Activated gamma-delta T cell treated with anti-CD3 and anti-CD28 coated beads, Interleukin-2, amount 50 U/mL, for 16 hours (primary cell): Measurements from ENCODE around the gene NBPF1.
"Not testable (repeated sequence)": the region's sequence is repeated elsewhere in the genome, so short reads cannot be mapped to it uniquely, and the experiment has no call there.

Experiments used
- DNase-seq: peaks from one replicate; pipeline ENCODE4 v3.0.0-alpha.2; 2020; ENCODE audit warnings: low read depth

Gene NBPF1

DNA sequence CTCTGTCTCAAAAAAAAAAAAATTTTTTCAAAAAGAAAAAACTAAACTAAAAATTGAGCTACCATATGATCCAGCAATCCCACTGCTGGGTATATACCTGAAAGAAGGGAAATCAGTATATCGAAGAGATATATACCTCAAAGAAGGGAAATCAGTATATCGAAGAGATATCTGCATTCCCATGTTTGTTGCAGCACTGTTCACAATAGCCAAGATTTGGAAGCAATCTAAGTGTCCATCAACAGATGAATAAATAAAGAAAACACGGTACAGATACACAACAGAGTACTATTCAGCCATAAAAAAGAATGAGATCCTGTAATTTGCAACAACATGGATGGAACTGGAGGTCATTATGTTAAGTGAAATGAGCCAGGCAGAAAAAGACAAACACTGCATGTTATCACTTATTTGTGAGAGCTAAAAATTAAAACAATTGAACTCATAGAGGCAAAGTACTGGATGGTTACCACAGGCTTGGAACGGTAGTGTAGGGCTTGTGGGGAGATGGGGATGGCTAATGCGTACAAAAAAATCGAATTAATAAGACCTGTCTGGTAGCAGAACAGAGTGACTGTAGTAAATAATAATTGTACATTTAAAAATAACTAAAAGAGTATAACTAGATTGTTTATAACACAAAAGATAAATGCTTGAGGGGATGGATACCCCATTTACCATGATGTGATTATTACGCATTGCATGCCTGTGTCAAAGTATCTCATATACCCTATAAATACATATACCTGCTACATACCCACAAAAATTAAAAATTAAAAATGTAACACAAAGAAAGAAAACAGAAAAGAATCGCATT is 28.0 kb upstream of the NBPF1 start:
- not testable (repeated sequence) for DNase-seq

DNA sequence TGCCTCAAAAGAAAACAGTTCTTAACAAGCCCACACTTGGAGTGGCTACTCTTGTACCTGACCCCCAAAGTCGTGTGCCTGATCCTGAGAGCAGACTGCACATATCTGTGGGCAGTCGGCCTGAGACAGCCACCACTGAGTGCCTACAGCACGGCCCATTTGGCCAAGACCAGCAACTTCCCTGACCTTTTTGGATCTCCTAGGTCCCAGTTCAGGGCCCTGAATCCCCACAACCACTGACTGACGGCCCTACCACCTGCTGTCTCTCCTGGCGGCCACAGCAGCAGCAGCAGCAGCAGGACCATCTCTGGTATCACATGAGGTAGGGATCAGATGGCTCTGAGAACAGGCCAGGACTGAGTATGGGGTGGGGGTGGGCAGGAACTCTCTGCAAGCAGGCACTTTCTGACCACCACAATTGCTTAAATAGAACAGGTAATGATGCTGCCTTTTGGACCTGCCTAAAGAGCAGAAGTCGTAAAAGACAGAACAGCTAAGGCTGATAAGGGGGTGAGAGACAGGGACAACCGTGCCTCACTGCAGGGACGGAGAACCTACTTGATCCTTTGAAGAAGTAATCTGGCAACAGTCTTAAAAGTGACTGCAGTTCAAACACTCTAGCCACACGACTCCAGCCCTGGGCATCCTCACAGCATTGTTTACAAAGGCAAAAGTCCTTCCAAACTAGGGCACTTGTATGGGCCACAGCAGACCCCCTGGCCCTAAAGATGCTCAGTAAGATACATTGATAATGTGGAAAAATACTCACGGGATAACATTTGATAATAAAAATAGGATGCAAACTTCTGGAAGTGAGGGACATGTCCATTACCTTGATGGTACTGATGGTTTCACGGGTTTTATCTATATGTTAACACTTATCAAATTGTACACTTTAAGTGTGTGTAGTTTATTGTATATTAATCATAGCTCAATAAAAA is 26.0 kb upstream of the NBPF1 start:
- not testable (repeated sequence) for DNase-seq

DNA sequence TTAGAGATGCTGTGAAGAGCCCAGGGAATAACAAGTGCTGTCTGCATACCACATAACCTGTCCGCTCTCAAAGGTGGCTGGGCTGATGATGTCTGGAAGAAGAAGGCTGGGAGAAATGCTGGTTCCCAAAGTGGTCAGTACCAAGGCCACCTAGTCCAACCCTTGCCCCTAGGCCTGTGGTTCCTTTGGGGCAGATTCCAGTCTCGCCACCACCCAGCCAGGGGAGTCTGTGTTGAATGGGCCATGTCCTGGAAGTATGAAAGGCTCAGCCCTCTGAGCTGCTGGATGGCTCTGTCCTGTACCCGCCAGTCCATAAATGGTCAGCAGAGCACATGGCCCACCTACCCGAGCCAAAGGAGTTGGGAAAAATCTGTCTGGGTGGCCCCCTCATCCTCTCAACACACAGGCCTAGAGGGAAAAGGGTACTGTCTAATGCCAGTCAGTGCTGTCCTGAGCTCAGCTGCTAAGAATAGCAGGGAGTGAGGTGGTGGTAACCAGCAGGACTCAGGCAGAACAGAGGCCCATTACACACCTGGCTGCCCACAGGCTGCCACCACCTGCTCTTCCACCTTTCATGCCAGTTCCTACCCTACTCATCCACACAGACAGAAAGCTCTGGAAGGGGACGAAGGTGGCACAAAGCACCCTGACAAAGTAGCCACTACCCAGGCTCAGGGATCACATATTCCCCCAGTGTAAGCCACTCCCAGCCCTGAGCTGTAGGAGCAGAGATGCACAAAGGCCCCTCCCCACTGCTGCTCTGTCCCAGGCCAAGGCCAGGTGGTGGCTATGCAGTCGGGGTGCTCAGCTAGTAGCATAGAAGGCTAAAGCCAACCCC is 24.8 kb upstream of the NBPF1 start:
- DNase-seq: not testable (repeated sequence)

DNA sequence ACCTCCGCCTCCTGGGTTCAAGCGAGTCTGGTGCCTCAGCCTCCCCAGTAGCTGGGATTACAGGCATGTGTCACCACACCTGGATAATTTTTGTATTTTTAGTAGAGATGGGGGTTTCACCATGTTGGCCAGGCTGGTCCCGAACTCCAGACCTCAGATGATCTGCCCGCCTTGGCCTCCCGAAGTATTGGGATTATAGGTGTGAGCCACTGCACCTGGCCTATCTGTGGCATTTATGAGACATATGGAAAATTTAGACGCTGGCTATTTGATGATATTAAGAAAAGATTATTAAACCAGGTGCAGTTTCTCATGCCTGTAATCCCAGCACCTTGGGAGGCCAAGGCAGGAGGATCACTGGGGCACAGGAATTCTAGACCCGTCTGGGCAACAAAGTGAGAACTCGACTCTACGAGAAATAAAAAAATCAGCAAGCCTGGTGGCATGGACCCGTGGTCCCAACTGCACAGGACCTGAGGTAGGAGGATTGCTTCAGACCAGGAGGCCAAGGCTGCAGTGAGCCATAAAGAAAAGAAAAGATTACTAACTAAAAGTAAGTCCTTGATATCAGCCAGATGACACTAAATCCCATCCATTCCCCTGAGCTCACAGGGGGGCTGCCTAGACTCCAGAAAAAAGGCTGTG is 23.3 kb upstream of the NBPF1 start:
- not testable (repeated sequence) for DNase-seq

DNA sequence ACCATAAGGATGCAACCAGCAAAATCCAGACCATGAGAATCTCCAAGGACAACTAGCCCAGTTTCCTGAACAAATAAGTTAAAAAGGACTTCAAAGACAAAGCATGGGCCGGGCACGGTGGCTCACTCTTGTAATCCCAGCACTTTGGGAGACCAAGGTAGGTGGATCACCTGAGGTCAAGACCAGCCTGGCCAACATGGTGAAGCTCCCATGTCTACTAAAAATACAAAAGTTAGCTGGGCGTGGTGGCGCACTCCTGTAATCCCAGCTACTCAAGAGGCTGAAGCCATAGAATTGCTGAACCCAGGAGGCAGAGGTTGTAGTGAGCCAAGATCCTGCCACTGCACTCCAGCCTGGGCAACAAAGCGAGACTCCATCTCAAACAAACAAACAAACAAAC is 22.6 kb upstream of the NBPF1 start:
- not testable (repeated sequence) for DNase-seq

DNA sequence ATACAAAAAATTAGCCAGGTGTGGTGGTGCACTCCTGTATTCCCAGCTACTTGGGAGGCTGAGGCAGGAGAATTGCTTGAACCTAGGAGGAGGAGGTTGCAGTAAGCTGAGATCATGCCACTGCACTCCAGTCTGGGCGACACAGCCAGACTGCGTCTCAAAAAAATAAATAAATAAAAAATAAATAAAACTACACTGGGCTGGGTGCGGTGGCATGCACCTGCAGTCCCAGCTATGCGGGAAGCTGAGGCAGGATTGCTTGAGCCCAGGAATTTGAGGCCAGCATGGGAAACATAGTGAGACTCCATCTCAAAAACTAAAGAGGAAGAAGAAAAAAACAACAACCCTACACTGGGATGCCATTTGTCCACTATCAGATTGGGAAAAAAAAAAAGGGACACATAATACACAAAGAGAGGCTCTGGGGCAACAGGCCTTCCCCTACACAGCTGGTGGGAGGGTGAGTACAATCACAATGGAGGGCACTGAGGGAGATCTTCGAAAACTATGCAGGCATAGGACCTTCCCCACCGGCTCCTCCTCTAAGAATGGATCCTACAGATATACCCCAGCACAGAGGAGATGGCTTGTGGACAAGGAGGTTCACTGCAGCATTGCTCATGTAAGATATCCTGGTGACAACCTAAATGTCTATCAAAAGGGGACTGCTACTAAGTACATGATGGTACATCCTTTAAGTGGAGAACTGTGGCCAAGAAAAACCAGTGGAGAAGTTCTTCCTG is 20.3 kb upstream of the NBPF1 start:
- not testable (repeated sequence) for DNase-seq

DNA sequence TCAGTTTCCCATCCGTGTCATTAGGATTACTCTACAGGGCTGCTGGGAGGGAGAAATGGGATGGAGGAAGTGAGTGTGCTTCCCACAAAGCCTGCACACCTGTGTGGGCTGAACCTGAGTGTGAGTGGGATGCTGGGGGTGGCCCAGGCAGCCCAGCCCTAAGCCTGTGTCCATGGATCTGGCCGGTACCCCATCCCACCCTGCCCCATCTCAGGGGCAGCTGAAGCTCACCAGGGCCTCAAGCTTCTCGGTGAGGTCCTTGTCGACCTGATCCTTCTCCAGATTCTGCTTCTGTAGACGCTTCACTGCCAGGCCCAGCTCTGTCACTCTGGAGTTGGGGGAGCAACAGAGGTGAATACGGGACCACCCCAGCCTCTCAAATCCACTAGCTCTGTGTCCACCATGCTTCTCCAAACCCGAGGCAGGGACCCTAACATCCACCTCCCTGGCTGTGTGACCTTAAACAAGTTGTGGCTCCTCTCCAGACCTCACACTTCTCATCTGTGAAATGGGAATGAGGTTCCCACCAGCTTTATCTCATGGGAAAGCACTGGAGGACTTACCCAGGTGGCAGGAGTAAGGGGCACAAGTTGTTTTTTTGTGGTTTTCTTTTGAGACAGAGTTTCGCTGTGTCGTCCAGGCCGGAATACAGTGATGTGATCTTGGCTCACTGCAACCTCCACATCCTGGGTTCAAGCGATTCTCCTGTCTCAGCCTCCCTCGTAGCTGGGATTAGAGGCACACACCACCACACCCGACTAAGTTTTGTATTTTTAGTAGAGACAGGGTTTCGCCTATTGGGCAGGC is 18.9 kb upstream of the NBPF1 start:
- not testable (repeated sequence) for DNase-seq

DNA sequence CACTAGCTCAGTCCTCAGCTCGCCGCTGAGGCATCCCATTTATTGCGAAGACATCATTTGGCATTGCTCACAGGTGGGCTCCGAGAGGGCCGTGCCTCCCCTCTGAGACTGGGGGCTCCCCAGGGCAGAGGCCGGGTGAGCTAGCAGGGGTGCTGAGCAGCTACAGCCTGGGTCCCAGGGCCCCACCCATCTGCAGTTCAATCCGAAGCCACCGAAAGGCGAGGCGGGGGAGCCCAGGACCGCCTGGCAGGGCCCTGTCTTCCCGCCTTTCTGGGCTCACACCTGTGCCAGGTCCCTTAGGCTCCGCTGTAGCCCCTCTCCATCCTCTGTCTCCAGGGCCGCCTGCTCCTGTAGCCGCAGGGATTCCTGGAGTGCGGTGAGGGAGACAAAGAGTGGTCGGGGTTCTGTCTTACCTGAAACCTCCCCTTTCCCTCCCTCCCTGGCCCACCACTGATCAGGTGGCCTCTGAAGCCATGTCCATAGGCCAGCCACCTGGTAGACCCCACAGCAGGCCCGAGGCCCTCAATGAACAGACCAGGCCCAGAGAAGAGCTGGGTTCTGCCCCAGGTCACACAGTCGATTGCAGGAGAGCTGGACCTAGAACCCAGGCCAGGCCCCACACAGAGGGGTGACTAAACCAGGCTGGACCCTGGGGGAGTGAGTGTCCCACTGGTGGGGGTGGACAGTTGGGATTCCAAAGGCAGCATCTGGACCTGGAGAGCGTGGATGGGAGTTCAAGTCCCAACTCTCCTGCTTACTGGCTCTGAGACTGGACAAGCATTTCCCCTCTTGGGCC is 18.1 kb upstream of the NBPF1 start:
- no peak for DNase-seq

DNA sequence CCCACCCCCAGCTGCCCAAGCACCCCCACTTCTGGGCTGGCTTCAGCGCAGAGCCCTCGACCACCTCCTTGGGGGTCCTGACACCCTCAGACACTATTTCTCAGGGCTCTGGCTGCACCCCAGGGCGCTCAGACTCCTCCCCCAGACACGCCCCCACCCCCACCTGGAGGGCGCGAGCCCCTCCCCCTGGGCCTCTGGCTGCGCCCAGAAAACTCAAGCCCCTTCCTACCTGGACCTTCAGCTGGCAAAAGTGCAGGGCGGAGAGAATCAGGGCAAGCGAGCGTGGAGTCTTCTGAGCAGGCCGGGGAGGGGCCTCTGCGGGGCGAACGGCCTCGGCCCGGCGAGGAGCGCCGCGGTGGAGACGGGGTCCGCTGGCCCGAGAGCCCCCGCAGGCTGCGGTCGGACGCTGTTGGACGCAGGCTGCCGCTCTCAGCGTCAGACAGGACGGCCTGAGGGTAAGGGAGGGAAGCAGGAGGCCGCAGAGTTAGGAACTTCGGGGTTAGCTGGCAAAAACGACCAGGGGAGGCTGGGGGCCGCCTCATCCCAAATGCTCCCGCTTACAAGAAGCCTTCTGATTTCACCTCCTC is 17.4 kb upstream of the NBPF1 start:
- no peak for DNase-seq

DNA sequence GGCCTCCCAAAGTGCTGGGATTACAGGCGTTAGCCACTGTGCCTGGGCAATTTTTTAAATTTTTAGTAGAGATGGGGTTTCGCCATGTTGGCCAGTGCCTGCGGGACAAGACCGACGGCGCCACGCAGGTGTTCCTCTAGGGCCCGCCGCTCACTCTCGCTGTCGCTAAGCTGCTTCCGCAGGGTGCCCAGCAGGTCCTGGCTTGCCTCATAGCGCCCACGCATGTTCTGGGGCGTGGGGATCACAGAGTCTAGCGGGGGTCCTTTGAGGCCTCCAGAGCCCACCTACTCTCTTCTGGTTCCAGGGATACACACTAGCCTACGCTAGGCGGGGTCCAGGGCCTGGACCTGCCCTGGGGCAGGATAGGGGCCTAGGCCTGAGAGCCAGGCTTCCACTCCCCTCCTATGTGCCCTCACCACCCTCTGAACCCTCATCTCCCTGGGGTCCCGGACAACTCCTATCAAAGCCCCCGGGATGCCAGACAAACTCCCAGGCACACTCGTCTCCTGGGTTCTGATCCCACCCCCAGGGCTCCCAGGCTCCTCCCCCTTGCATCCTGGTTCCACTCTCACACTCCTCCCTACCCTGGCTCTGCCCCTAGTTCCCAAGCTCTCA is 16.7 kb upstream of the NBPF1 start:
- DNase-seq: not testable (repeated sequence)

DNA sequence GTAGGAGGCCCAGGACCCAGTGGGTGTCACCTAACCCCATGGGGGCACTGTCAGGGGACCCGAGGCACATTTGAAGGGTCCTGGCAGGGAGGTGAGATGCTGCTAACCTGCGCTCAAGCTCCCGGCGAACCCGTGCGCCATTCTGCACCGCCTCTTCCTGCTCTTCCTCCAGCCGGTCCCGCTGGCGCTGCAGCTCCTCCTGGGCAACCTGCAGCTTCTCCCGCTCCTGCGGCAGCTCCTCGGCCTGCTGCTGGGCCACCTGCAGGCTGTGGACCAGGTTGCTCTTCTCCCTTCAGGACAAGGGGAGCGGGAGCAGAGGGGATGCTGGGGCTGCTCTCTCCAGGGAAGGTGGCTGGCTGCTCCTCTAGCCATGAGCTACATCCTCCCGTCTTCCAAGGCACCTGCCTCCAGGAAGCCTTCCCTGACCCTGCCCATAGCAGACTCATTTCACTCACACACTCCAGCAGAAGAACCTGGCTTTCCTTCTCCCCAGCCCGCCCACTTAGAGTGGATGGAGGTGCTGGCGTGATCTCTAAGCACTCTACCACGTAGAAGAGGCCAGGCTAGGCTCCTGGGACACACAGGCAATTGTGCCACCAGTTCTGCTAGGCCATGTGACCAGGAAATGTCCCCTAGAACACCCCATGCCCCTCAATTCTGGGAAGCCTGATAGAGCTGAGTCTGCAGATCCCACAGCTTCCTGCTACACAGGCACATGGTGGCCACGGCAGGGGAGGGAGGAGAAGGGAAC is 15.2 kb upstream of the NBPF1 start:
- DNase-seq: no peak

DNA sequence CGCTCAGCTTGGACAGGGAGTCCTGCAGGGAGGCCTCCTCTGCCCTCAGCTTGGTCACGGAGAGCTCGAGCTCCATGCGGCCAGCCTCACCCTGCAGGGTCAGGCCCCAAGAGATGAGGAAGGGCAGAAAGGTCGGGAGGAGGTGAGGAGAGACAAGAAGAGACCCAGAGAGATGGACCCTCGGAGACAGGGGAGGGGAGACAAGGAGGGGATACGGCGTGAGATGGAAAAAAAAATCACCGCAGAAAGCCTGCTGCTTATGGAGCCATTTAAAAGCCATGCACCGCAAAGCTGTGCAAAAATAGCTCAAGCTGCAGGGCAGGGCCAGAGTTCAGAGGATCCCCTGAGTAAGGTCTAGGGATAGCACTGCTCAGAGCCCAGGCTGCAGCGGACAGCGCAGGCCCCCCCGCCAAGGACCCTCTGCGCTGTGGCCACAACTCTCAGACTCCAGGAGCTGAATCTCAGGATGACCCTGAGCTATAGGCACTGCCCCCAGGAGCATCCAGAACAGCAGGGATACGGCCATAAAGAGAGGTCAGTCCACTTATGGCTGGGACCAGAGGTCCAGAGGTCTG is 13.1 kb upstream of the NBPF1 start:
- not testable (repeated sequence) for DNase-seq

DNA sequence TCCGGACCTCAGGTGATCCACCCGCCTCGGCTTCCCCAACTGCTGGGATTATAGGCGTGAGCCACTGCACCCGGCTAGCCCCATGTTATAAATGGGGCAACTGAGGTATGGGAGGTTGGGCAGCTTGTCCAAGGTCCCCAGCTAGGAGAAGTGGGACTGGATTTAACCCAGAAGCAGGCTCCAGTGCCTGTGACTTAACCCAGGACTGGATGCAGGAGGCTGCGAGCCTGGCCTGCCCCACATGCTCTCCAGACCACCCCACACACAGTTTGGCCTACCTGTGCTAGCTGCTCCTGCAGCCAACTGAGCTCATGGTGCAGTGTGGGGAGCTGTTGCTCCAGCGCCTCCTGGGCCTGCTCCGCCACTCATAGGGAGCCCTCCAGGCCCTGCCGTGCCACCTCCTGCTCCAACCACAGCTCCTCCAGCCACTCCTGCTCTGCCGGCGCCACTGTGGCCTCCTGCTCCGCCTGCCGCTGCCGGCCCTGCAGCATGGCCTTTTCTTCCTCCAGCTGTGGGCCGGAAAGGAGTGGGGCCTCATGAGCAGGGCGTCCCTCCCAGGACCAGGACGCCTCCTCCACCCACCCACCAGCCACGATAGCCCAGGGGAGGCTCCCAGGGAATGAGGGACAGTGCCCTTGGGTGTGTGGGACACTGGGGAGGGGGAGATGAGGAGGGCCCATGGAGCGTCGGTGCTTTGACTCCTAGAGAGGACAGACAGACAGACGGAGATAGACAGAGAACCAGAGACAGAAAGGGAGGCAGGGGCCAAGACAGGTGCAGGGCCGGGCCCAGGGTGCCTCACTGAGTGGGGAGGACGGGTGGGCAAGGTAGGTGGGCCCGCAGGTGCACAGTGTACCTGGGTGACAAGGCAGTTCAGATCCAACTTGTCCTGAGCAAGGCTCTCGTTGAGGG is 12.4 kb upstream of the NBPF1 start:
- no peak for DNase-seq

DNA sequence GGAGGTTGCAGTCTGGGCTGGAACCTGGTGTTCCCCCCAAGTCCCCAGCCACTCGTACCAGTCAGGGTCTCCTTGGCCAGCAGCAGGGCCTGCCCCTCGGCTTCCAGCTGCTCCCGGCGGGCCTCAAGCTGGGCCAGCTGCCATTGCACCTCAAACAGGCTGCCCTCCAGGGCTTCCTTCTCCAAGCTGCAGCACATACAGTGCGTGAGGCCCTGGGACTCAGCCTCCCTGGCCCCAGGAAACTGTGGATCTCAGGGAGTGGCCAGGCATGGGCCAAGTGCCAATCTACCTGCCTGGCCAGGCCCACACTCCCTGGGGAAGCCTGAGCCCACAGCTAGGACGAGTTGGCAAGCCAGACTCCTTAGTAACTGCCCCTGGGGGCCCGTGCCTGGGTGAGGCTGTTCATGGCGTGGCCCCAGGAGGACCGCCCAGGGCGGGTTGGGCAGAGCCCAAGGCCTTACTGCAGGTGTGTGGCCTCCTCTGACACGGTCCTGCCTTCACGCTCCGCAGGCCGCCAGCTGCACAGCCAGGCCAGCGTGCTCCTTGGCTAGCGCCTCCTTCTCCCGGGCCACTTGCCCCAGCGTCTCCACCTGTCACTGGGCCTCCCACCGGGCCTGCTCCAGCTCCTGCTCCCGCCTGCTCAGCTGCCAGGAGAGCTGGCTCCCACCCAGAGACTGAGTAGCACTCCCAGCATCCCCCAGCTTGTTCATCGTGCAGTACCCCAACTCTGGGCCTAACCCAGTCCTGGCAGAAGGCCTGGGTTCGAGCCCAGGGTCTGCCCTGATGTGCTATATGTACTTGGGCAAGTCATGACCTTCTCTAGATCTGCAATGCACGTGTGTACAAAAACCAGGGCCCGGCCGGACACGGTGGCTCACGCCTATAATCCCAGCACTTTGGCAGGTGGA is 10.7 kb upstream of the NBPF1 start:
- DNase-seq: not testable (repeated sequence)

DNA sequence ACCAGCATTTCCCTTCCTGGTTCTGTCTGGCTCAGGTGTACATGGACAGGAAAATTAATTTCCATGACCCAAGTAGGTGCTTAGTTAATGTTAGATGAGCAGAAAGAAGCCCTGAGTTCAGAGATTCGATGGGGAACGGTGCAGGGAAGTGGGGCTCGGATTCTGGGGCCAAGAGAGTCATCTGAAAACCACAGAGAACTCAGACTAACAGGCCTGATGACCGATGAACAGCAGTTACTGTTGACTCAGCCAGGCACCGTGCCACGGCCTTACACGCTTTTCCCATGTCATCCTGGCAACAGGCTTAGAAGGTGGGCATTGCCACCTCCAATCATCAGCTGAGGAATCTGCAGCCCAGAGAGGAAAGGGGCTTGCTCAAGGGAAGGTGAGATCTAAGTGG is 10.0 kb upstream of the NBPF1 start:
- not testable (repeated sequence) for DNase-seq
